ENCODE data around the gene PCF11.

GRCh38 chr11:83122050-83122449 is 34.9 kb upstream of the PCF11 start:
- TF ChIP-seq ZNF274 (IDR thresholded peaks at IDR 0.05; ENCODE audit: low read depth, low read length) (no peak), YY1 (IDR thresholded peaks at IDR 0.05; ENCODE audit: insufficient read depth, insufficient read length) (no peak)

Data from NT2/D1 (cell line).